K562 (cell line): ENCODE results near the gene ATXN7L1. TPM values are rescaled to one million over a fixed set of nuclear protein-coding genes. Genes with fewer than 3 reads are reported as not detected.
A peak's percentile ranks its signal among the peaks of the same experiment; 100 is the strongest.

ENCODE experiments used
- ATF1 ChIP-seq, 2 experiments: fragments of 450-650 bp in 1 of 2; IDR thresholded peaks; 2 replicates each; pipeline ENCODE4 v1.6.1; 2016; ENCODE audit warnings: missing compliant biosample characterization in 1 of 2, missing genetic modification characterization in 1 of 2
- CEBPB ChIP-seq: fragments of 450-650 bp; IDR thresholded peaks from 2 replicates; pipeline ENCODE4 v1.6.1; 2016; ENCODE audit warnings: missing genetic modification characterization, missing compliant biosample characterization
- DIDO1 ChIP-seq: fragments of 450-650 bp; IDR thresholded peaks from 2 replicates; pipeline ENCODE4 v1.6.1; 2016; ENCODE audit warnings: low read depth, missing biosample characterization, missing genetic modification characterization
- JUND ChIP-seq, 2 experiments: IDR thresholded peaks; 2 replicates in 1 of 2; 3 replicates in 1 of 2; pipeline ENCODE4 v1.6.1; 2011; ENCODE audit warnings: borderline replicate concordance in 2 of 2, low read depth in 2 of 2, low read length in 2 of 2, improper control_type of control experiment in 1 of 2, missing biosample characterization in 1 of 2, missing genetic modification characterization in 1 of 2, missing genetic modification reagents in 1 of 2
- MIER1 ChIP-seq: fragments of 450-650 bp; IDR thresholded peaks from 2 replicates; pipeline ENCODE4 v1.6.1; 2016; ENCODE audit warnings: antibody characterized with exemption, mild to moderate bottlenecking, low read depth
- NFE2L1 ChIP-seq: fragments of 450-650 bp; IDR thresholded peaks from 2 replicates; pipeline ENCODE4 v1.6.1; 2016; ENCODE audit warnings: missing genetic modification characterization, low read depth, mild to moderate bottlenecking, missing compliant biosample characterization, moderate library complexity, borderline replicate concordance
- NR0B1 ChIP-seq: fragments of 450-650 bp; IDR thresholded peaks from one replicate; pipeline ENCODE4 v1.6.1; 2018; ENCODE audit warnings: mild to moderate bottlenecking, moderate library complexity; ENCODE audit not compliant: partially characterized antibody
- RBM17 ChIP-seq: fragments of 200-400 bp; formaldehyde crosslinking; IDR thresholded peaks from 2 replicates; pipeline ENCODE4 v1.6.1; 2017; ENCODE audit warnings: low read depth, mild to moderate bottlenecking, low read length, borderline replicate concordance
- STAT5A ChIP-seq: IDR thresholded peaks from 2 replicates; pipeline ENCODE4 v1.6.1; 2012; ENCODE audit warnings: low read length, inconsistent platforms, borderline replicate concordance
- ZEB2 ChIP-seq: fragments of 450-650 bp; IDR thresholded peaks from 2 replicates; pipeline ENCODE4 v1.6.1; 2016
- ZNF3 ChIP-seq: fragments of 250-450 bp; sonication (Bioruptor Pico); IDR thresholded peaks from 2 replicates; pipeline ENCODE4 v1.5.0; 2021; ENCODE audit warnings: mild to moderate bottlenecking, moderate library complexity
- ZNF764 ChIP-seq: fragments of 250-450 bp; sonication (Bioruptor Pico); IDR thresholded peaks from 2 replicates; pipeline ENCODE4 v1.4.0; 2020; ENCODE audit warnings: low read depth, mild to moderate bottlenecking, moderate library complexity
- polyA plus RNA-seq, 8 experiments: library from polyadenylated mRNA; depleted of rRNA in 4 of 8; stranded (reverse) in 5 of 8; unstranded in 3 of 8; fragments of >200 nt; fragmentation: Nextera tagmentation in 2 of 8; fragmentation: Illumina TruSeq in 1 of 8; extraction: Ambion mirVana in 2 of 8; extraction: Trizol in 1 of 8; gene quantifications; 2 replicates each; pipeline versions ENCODE4 v1.2.1 to v1.2.3, GENCODE V29; 2011 to 2014; ENCODE audit warnings: inconsistent platforms in 1 of 8, missing spikeins in 1 of 8
- total RNA-seq, 7 experiments: library from RNA; depleted of rRNA in 6 of 7; stranded (reverse); fragments of >200 nt in 6 of 7; fragmentation: Illumina TruSeq in 2 of 7; extraction: Trizol in 2 of 7; gene quantifications; 2 replicates each; pipeline versions ENCODE4 v1.2.1 to v1.2.3, GENCODE V29; 2011 to 2021; ENCODE audit warnings: low replicate concordance in 1 of 7
- TF ChIP-seq, protein P1 (sequence below): fragments of 250-450 bp; sonication (Bioruptor Pico); IDR thresholded peaks from 2 replicates; pipeline ENCODE4 v1.9.0; 2021; ENCODE audit warnings: mild to moderate bottlenecking, inconsistent platforms
- TF ChIP-seq, protein P2 (sequence below), 2 experiments: fragments of 450-650 bp; formaldehyde crosslinking in 1 of 2; IDR thresholded peaks; 2 replicates each; pipeline versions ENCODE4 v1.4.0 to v1.6.1; 2014 to 2020; ENCODE audit warnings: mild to moderate bottlenecking in 2 of 2, borderline replicate concordance in 1 of 2, low read depth in 1 of 2

ATXN7L1 gene
- total and polyA plus RNA-seq, 9 of the 15 experiments (the other 6 are each of a cell fraction or from before 2014, with no cell fraction given) = 6.6 to 13.7 (median 10.7) TPM

DNA sequence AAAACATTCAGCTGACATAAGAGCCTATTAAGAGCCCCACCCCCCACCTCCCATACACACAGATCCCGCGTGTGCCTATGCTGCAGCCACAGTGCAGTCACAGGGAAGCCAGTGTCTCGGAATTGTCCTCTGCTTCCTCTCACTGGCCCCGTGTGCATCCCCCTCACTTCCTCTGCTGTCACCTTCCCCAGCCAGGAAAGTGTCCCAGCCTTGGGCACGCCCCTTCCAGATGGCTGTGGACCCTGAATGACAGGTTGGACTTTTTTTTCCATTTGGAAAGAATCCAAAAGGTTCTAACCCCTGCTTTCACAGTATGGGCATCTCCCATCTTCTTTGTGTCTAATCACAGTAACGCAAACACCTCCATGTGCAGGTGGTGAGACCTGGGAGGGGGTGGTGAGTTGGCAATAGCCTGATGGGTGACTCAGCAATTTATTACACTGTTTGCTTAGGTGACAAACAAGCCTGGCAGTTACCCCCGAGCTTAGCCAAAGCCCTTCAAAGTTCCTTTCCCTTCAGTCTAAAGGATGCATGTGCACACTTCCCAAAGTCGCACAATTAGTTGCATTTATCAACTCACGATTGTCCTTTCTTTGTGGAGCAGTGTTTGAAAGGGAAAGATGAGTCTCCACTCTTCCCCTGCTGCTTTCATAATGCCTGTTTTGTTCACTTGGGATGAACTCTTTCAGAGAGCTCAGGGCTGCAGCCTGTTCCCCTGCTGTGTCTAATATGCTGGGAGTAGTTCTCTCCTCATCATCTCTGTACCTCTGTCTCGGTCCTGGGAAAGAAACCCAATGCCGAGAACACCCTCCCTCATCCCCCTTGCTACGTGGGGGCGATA lies 227.6 kb downstream of the ATXN7L1 start (continued):
- TF ChIP-seq ATF1 (CRISPR knock-in tag; IDR thresholded peaks at IDR 0.05) (no peak), ATF1 (tag; IDR thresholded peaks at IDR 0.05) (0 out of 2 replicates have a peak, but pooled peaks have one; percentile 16), CEBPB (tag) (no peak), NR0B1 (no peak), MIER1 (no peak), JUND (IDR thresholded peaks at IDR 0.05; ENCODE audit: borderline replicate concordance, low read depth, low read length) (0 out of 2 replicates have a peak, but pooled peaks have one; percentile 12), JUND (tag; IDR thresholded peaks at IDR 0.05; ENCODE audit: borderline replicate concordance, low read depth, low read length) (peak; percentile 40; the same call in 1 of the 3 replicates), ZNF764 (CRISPR knock-in tag) (no peak), DIDO1 (tag) (no peak), NFE2L1 (peak; percentile 92), ZNF3 (CRISPR knock-in tag) (no peak), RBM17 (no peak), STAT5A (no peak), ZEB2 (peak; percentile 76)
- TF ChIP-seq, protein P1, sequence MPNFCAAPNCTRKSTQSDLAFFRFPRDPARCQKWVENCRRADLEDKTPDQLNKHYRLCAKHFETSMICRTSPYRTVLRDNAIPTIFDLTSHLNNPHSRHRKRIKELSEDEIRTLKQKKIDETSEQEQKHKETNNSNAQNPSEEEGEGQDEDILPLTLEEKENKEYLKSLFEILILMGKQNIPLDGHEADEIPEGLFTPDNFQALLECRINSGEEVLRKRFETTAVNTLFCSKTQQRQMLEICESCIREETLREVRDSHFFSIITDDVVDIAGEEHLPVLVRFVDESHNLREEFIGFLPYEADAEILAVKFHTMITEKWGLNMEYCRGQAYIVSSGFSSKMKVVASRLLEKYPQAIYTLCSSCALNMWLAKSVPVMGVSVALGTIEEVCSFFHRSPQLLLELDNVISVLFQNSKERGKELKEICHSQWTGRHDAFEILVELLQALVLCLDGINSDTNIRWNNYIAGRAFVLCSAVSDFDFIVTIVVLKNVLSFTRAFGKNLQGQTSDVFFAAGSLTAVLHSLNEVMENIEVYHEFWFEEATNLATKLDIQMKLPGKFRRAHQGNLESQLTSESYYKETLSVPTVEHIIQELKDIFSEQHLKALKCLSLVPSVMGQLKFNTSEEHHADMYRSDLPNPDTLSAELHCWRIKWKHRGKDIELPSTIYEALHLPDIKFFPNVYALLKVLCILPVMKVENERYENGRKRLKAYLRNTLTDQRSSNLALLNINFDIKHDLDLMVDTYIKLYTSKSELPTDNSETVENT (CRISPR knock-in tag) = no peak
- TF ChIP-seq, protein P2, sequence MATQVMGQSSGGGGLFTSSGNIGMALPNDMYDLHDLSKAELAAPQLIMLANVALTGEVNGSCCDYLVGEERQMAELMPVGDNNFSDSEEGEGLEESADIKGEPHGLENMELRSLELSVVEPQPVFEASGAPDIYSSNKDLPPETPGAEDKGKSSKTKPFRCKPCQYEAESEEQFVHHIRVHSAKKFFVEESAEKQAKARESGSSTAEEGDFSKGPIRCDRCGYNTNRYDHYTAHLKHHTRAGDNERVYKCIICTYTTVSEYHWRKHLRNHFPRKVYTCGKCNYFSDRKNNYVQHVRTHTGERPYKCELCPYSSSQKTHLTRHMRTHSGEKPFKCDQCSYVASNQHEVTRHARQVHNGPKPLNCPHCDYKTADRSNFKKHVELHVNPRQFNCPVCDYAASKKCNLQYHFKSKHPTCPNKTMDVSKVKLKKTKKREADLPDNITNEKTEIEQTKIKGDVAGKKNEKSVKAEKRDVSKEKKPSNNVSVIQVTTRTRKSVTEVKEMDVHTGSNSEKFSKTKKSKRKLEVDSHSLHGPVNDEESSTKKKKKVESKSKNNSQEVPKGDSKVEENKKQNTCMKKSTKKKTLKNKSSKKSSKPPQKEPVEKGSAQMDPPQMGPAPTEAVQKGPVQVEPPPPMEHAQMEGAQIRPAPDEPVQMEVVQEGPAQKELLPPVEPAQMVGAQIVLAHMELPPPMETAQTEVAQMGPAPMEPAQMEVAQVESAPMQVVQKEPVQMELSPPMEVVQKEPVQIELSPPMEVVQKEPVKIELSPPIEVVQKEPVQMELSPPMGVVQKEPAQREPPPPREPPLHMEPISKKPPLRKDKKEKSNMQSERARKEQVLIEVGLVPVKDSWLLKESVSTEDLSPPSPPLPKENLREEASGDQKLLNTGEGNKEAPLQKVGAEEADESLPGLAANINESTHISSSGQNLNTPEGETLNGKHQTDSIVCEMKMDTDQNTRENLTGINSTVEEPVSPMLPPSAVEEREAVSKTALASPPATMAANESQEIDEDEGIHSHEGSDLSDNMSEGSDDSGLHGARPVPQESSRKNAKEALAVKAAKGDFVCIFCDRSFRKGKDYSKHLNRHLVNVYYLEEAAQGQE (IDR thresholded peaks at IDR 0.05; ENCODE audit: borderline replicate concordance) = 0 out of 2 replicates have a peak, but pooled peaks have one; percentile 6
- TF ChIP-seq, protein P2 (CRISPR knock-in tag; IDR thresholded peaks at IDR 0.05; ENCODE audit: low read depth) = no peak
